ENCODE measurements around the gene CTSA.

Gene CTSA

GRCh38 chr20:45863543-45864470 lies 27.3 kb upstream of the CTSA start:
- no peak for TF ChIP-seq SIN3A (IDR thresholded peaks at IDR 0.05; ENCODE audit: borderline replicate concordance, insufficient read depth, low read length)
- no peak for TF ChIP-seq FOXP2 (optimal IDR thresholded peaks at IDR 0.05; ENCODE audit: borderline replicate concordance, extremely low read depth, extremely low read length, insufficient read depth)
- TF ChIP-seq TAF1 (IDR thresholded peaks at IDR 0.05; ENCODE audit: borderline replicate concordance, insufficient read depth, low read length) = no peak
- no peak for TF ChIP-seq POLR2AphosphoS5 (IDR thresholded peaks at IDR 0.05; ENCODE audit: low read depth, low read length)
- TF ChIP-seq REST (IDR thresholded peaks at IDR 0.05; ENCODE audit: insufficient read depth in 1 of 2, low read depth in 2 of 2, low read length in 2 of 2) = no peak

GRCh38 chr20:45866454-45866853 lies 24.7 kb upstream of the CTSA start:
- TF ChIP-seq TAF1 (IDR thresholded peaks at IDR 0.05; ENCODE audit: borderline replicate concordance, insufficient read depth, low read length) = no peak
- no peak for TF ChIP-seq REST (IDR thresholded peaks at IDR 0.05; ENCODE audit: insufficient read depth in 1 of 2, low read depth in 2 of 2, low read length in 2 of 2)
- TF ChIP-seq FOXP2 (optimal IDR thresholded peaks at IDR 0.05; ENCODE audit: borderline replicate concordance, extremely low read depth, extremely low read length, insufficient read depth) = no peak
- TF ChIP-seq POLR2AphosphoS5 (IDR thresholded peaks at IDR 0.05; ENCODE audit: low read depth, low read length) = no peak
- no peak for TF ChIP-seq SIN3A (IDR thresholded peaks at IDR 0.05; ENCODE audit: borderline replicate concordance, insufficient read depth, low read length)

GRCh38 chr20:45867136-45867818 lies 23.9 kb upstream of the CTSA start:
- no peak for TF ChIP-seq POLR2AphosphoS5 (IDR thresholded peaks at IDR 0.05; ENCODE audit: low read depth, low read length)
- no peak for TF ChIP-seq REST (IDR thresholded peaks at IDR 0.05; ENCODE audit: insufficient read depth in 1 of 2, low read depth in 2 of 2, low read length in 2 of 2)
- TF ChIP-seq SIN3A (IDR thresholded peaks at IDR 0.05; ENCODE audit: borderline replicate concordance, insufficient read depth, low read length) = no peak
- TF ChIP-seq TAF1 (IDR thresholded peaks at IDR 0.05; ENCODE audit: borderline replicate concordance, insufficient read depth, low read length) = no peak
- no peak for TF ChIP-seq FOXP2 (optimal IDR thresholded peaks at IDR 0.05; ENCODE audit: borderline replicate concordance, extremely low read depth, extremely low read length, insufficient read depth)

- no peak for TF ChIP-seq POLR2AphosphoS5 (IDR thresholded peaks at IDR 0.05; ENCODE audit: low read depth, low read length)
- TF ChIP-seq SIN3A (IDR thresholded peaks at IDR 0.05; ENCODE audit: borderline replicate concordance, insufficient read depth, low read length) = no peak
- TF ChIP-seq FOXP2 (optimal IDR thresholded peaks at IDR 0.05; ENCODE audit: borderline replicate concordance, extremely low read depth, extremely low read length, insufficient read depth) = no peak
- TF ChIP-seq REST (IDR thresholded peaks at IDR 0.05; ENCODE audit: insufficient read depth in 1 of 2, low read depth in 2 of 2, low read length in 2 of 2) = no peak
- no peak for TF ChIP-seq TAF1 (IDR thresholded peaks at IDR 0.05; ENCODE audit: borderline replicate concordance, insufficient read depth, low read length)
These were observed 23.3 kb upstream of the CTSA start for GRCh38 chr20:45867819-45868176.

Measured in PFSK-1 (cell line).